NB4 (cell line): Measurements from ENCODE around the gene VWA2.

Experiments used
- POLR2A ChIP-seq: IDR thresholded peaks from 2 replicates; pipeline ENCODE4 v1.6.1; 2011; ENCODE audit warnings: mild to moderate bottlenecking; ENCODE audit not compliant: insufficient read length; ENCODE audit errors: extremely low read depth
- TF ChIP-seq, protein P1 (sequence below): IDR thresholded peaks from one replicate; pipeline ENCODE4 v1.5.1; 2012; ENCODE audit warnings: low read depth, low read length
- TF ChIP-seq, protein P2 (sequence below): IDR thresholded peaks from 2 replicates; pipeline ENCODE4 v1.6.1; 2011; ENCODE audit warnings: low read depth, low read length

DNA sequence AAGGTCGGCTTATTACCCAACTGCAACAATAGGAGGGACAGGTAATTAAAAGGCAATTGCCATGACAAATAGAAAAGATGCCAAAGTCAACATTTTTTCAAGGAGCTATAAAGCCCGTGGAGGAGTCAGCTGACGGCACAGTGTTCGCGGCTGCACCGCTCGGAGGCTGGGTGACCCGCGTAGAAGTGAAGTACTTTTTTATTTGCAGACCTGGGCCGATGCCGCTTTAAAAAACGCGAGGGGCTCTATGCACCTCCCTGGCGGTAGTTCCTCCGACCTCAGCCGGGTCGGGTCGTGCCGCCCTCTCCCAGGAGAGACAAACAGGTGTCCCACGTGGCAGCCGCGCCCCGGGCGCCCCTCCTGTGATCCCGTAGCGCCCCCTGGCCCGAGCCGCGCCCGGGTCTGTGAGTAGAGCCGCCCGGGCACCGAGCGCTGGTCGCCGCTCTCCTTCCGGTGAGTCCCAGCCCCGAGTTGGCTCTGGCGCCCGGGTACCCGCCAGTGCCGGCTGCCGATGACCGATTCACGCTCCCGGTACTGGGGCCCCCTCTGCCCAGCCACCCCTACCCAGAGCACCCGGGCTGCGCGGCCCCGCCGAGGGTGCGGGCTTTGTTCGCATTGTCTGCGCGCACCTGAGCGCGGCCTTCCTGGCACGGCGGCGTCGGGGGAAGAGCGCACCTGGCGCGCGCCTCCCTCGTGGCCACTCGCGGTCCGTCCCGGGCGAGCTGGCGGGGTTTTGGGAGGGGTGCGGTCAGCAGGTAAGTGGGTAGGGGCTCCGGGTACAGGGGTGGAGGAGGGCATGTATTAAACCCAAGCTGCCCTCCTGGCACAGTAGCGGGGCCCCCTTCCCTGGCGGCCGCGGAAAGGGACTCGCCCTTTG is at the start of gene VWA2:
- TF ChIP-seq, protein P1, sequence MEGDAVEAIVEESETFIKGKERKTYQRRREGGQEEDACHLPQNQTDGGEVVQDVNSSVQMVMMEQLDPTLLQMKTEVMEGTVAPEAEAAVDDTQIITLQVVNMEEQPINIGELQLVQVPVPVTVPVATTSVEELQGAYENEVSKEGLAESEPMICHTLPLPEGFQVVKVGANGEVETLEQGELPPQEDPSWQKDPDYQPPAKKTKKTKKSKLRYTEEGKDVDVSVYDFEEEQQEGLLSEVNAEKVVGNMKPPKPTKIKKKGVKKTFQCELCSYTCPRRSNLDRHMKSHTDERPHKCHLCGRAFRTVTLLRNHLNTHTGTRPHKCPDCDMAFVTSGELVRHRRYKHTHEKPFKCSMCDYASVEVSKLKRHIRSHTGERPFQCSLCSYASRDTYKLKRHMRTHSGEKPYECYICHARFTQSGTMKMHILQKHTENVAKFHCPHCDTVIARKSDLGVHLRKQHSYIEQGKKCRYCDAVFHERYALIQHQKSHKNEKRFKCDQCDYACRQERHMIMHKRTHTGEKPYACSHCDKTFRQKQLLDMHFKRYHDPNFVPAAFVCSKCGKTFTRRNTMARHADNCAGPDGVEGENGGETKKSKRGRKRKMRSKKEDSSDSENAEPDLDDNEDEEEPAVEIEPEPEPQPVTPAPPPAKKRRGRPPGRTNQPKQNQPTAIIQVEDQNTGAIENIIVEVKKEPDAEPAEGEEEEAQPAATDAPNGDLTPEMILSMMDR = no peak
- TF ChIP-seq, protein P2, sequence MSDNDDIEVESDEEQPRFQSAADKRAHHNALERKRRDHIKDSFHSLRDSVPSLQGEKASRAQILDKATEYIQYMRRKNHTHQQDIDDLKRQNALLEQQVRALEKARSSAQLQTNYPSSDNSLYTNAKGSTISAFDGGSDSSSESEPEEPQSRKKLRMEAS = no peak
- TF ChIP-seq POLR2A = no peak
